Thyroid gland (tissue), 4 donors: ENCODE data around the gene TRH.

ENCODE experiments used
- CTCF ChIP-seq, 6 experiments: fragments of 200-600 bp in 3 of 6; fragments of 450-650 bp in 3 of 6; sonication (generic) in 3 of 6; IDR thresholded peaks; one replicate each; pipeline ENCODE4 v1.5.1; 2016 to 2019; ENCODE audit warnings: antibody characterized with exemption in 6 of 6, mild to moderate bottlenecking in 2 of 6, inconsistent platforms in 1 of 6, moderate library complexity in 1 of 6
- POLR2A ChIP-seq, 2 donors: fragments of 450-650 bp; IDR thresholded peaks; one replicate each; pipeline ENCODE4 v1.6.1; 2017; ENCODE audit warnings: antibody characterized with exemption in 2 of 2, mild to moderate bottlenecking in 2 of 2, moderate library complexity in 1 of 2

GRCh38 chr3:129961141-129961541, 13.4 kb upstream of the TRH start:
- TF ChIP-seq CTCF (IDR thresholded peaks at IDR 0.05) (no peak), POLR2A (IDR thresholded peaks at IDR 0.05) (no peak)
